Measurements from ENCODE around the gene PRRG3. TPM values are rescaled to one million over a fixed set of nuclear protein-coding genes. Genes with fewer than 3 reads are reported as not detected.

Gene PRRG3
- total RNA-seq, 5 donors from 2014 or later (not counting 1 experiment from before 2014, with no cell fraction given): not detected

- WGBS (ENCODE audit: insufficient coverage): 75% methylated on average over 2 of the region's 7 CpGs
- peaks cover 2 to 22% of the 10 kb centered on the region in 2 donors for H3K27me3 Mint-ChIP-seq
- ChIA-PET POLR2A (no interaction called here), CTCF (interaction anchor here in 1 of 2 donors (0.5 kb wide), 1 partner anchor 1964 kb away, joined by 4 read pairs; no protein-coding TSS in a partner anchor)
- H3K27me3 ChIP-seq (replicated peaks in 1 of 2; ENCODE audit: control insufficient read depth in 2 of 2, extremely low read depth in 1 of 2, insufficient read depth in 2 of 2, low read length in 1 of 2): no peaks in the 10 kb centered on the region
- no peaks in the 10 kb centered on the region for H3K36me3 Mint-ChIP-seq
- DNase-seq (no peak), ATAC-seq (replicated peaks in 1 of 4) (no peak)
- no peaks in the 10 kb centered on the region for H3K4me1 ChIP-seq (ENCODE audit: control insufficient read depth in 1 of 2, extremely low read depth in 1 of 2, insufficient read depth in 2 of 2, low read length in 2 of 2)
- H3K9me3 ChIP-seq: no peaks in the 10 kb centered on the region
- H3K9me3 Mint-ChIP-seq: no peaks in the 10 kb centered on the region
- H3K4me1 Mint-ChIP-seq: no peaks in the 10 kb centered on the region
- H3K27ac Mint-ChIP-seq: no peak overlapping the region
- no peak overlapping the region for H3K27ac ChIP-seq (ENCODE audit: low read length)
- H3K4me3 Mint-ChIP-seq: no peak overlapping the region
- no peak overlapping the region for H3K4me3 ChIP-seq (ENCODE audit: control insufficient read depth in 1 of 2, extremely low read depth in 1 of 2, low read length in 1 of 2)
- no peaks in the 10 kb centered on the region for H3K36me3 ChIP-seq (ENCODE audit: control insufficient read depth in 2 of 2, extremely low read depth in 1 of 2, insufficient read depth in 1 of 2, low read length in 1 of 2)
Measured at GRCh38 chrX:151702741-151703340, 7.6 kb downstream of the PRRG3 start.

- DNase-seq (no peak), ATAC-seq (replicated peaks in 1 of 4) (no peak)
- CTCF ChIA-PET: no interaction called here
- no CpG with 5 or more reads among the region's 7 CpGs for WGBS (ENCODE audit: insufficient coverage)
- Mint-ChIP-seq H3K27me3 (peaks cover 0 to 22% of the 10 kb centered on the region in 2 donors), H3K36me3 (no peaks in the 10 kb centered on the region), H3K4me1 (no peaks in the 10 kb centered on the region), H3K9me3 (no peaks in the 10 kb centered on the region), H3K27ac (no peak overlapping the region), H3K4me3 (no peak overlapping the region)
- H3K27me3 ChIP-seq (replicated peaks in 1 of 2; ENCODE audit: control insufficient read depth in 2 of 2, extremely low read depth in 1 of 2, insufficient read depth in 2 of 2, low read length in 1 of 2): no peaks in the 10 kb centered on the region
- POLR2A ChIA-PET: no interaction called here
- H3K4me3 ChIP-seq (ENCODE audit: control insufficient read depth in 1 of 2, extremely low read depth in 1 of 2, low read length in 1 of 2): no peak overlapping the region
- no peak overlapping the region for H3K27ac ChIP-seq (ENCODE audit: low read length)
- no peaks in the 10 kb centered on the region for H3K9me3 ChIP-seq
- H3K36me3 ChIP-seq (ENCODE audit: control insufficient read depth in 2 of 2, extremely low read depth in 1 of 2, insufficient read depth in 1 of 2, low read length in 1 of 2): no peaks in the 10 kb centered on the region
- H3K4me1 ChIP-seq (ENCODE audit: control insufficient read depth in 1 of 2, extremely low read depth in 1 of 2, insufficient read depth in 2 of 2, low read length in 2 of 2): no peaks in the 10 kb centered on the region
Measured at GRCh38 chrX:151703487-151703886, 8.2 kb downstream of the PRRG3 start.

- Mint-ChIP-seq H3K4me3 (no peak overlapping the region), H3K4me1 (no peaks in the 10 kb centered on the region), H3K36me3 (no peaks in the 10 kb centered on the region), H3K27ac (no peak overlapping the region), H3K9me3 (no peaks in the 10 kb centered on the region), H3K27me3 (peaks cover 0 to 22% of the 10 kb centered on the region in 2 donors)
- DNase-seq: no peak
- 80% methylated on average over 2 of the region's 13 CpGs for WGBS (ENCODE audit: insufficient coverage)
- CTCF ChIA-PET: no interaction called here
- no peak overlapping the region for H3K4me3 ChIP-seq (ENCODE audit: control insufficient read depth in 1 of 2, extremely low read depth in 1 of 2, low read length in 1 of 2)
- POLR2A ChIA-PET: no interaction called here
- no peaks in the 10 kb centered on the region for H3K4me1 ChIP-seq (ENCODE audit: control insufficient read depth in 1 of 2, extremely low read depth in 1 of 2, insufficient read depth in 2 of 2, low read length in 2 of 2)
- no peaks in the 10 kb centered on the region for H3K36me3 ChIP-seq (ENCODE audit: control insufficient read depth in 2 of 2, extremely low read depth in 1 of 2, insufficient read depth in 1 of 2, low read length in 1 of 2)
- H3K9me3 ChIP-seq: no peaks in the 10 kb centered on the region
- H3K27me3 ChIP-seq (replicated peaks in 1 of 2; ENCODE audit: control insufficient read depth in 2 of 2, extremely low read depth in 1 of 2, insufficient read depth in 2 of 2, low read length in 1 of 2): no peaks in the 10 kb centered on the region
- no peak overlapping the region for H3K27ac ChIP-seq (ENCODE audit: low read length)
- ATAC-seq (replicated peaks in 1 of 4): no peak
Measured at GRCh38 chrX:151704041-151704663, 8.9 kb downstream of the PRRG3 start.

- Mint-ChIP-seq H3K36me3 (no peaks in the 10 kb centered on the region), H3K4me1 (no peaks in the 10 kb centered on the region), H3K4me3 (no peak overlapping the region), H3K27me3 (peaks cover 0 to 18% of the 10 kb centered on the region in 2 donors), H3K27ac (no peak overlapping the region), H3K9me3 (no peaks in the 10 kb centered on the region)
- H3K36me3 ChIP-seq (ENCODE audit: control insufficient read depth in 2 of 2, extremely low read depth in 1 of 2, insufficient read depth in 1 of 2, low read length in 1 of 2): no peaks in the 10 kb centered on the region
- peaks cover 0 to under 1% of the 10 kb centered on the region in 2 experiments for H3K27me3 ChIP-seq (replicated peaks in 1 of 2; ENCODE audit: control insufficient read depth in 2 of 2, extremely low read depth in 1 of 2, insufficient read depth in 2 of 2, low read length in 1 of 2)
- ATAC-seq (replicated peaks in 1 of 4) (no peak), DNase-seq (no peak)
- CTCF ChIA-PET: no interaction called here
- no peaks in the 10 kb centered on the region for H3K4me1 ChIP-seq (ENCODE audit: control insufficient read depth in 1 of 2, extremely low read depth in 1 of 2, insufficient read depth in 2 of 2, low read length in 2 of 2)
- H3K4me3 ChIP-seq (ENCODE audit: control insufficient read depth in 1 of 2, extremely low read depth in 1 of 2, low read length in 1 of 2): no peak overlapping the region
- no peaks in the 10 kb centered on the region for H3K9me3 ChIP-seq
- POLR2A ChIA-PET: no interaction called here
- 79% methylated on average over 4 of the region's 7 CpGs for WGBS (ENCODE audit: insufficient coverage)
- H3K27ac ChIP-seq (ENCODE audit: low read length): no peak overlapping the region
Measured at GRCh38 chrX:151708821-151709220, 13.6 kb downstream of the PRRG3 start.

- Histone ChIP-seq H3K4me1 (ENCODE audit: control insufficient read depth in 1 of 2, extremely low read depth in 1 of 2, insufficient read depth in 2 of 2, low read length in 2 of 2) (no peaks in the 10 kb centered on the region), H3K27ac (ENCODE audit: low read length) (no peak overlapping the region), H3K9me3 (no peaks in the 10 kb centered on the region), H3K4me3 (ENCODE audit: control insufficient read depth in 1 of 2, extremely low read depth in 1 of 2, low read length in 1 of 2) (no peak overlapping the region), H3K27me3 (replicated peaks in 1 of 2; ENCODE audit: control insufficient read depth in 2 of 2, extremely low read depth in 1 of 2, insufficient read depth in 2 of 2, low read length in 1 of 2) (peaks cover 0 to 2% of the 10 kb centered on the region in 2 experiments), H3K36me3 (ENCODE audit: control insufficient read depth in 2 of 2, extremely low read depth in 1 of 2, insufficient read depth in 1 of 2, low read length in 1 of 2) (no peaks in the 10 kb centered on the region)
- Mint-ChIP-seq H3K4me3 (no peak overlapping the region), H3K27me3 (peaks cover 0 to 16% of the 10 kb centered on the region in 2 donors), H3K4me1 (no peaks in the 10 kb centered on the region), H3K36me3 (no peaks in the 10 kb centered on the region), H3K27ac (no peak overlapping the region), H3K9me3 (no peaks in the 10 kb centered on the region)
- POLR2A ChIA-PET: no interaction called here
- ATAC-seq (replicated peaks in 1 of 4) (no peak), DNase-seq (no peak)
- CTCF ChIA-PET: no interaction called here
- WGBS (ENCODE audit: insufficient coverage): no CpG with 5 or more reads among the region's 2 CpGs
Measured at GRCh38 chrX:151710457-151710856, 15.2 kb downstream of the PRRG3 start.

- CTCF ChIA-PET: no interaction called here
- Mint-ChIP-seq H3K27me3 (peaks cover 0 to 20% of the 10 kb centered on the region in 2 donors), H3K9me3 (no peaks in the 10 kb centered on the region)
Measured at GRCh38 chrX:151711154-151711553, 15.9 kb downstream of the PRRG3 start.

More at GRCh38 chrX:151711154-151711553, 15.9 kb downstream of the PRRG3 start:
- Mint-ChIP-seq H3K4me3 (no peak overlapping the region), H3K4me1 (no peaks in the 10 kb centered on the region), H3K36me3 (no peaks in the 10 kb centered on the region), H3K27ac (no peak overlapping the region)
- Histone ChIP-seq H3K4me1 (ENCODE audit: control insufficient read depth in 1 of 2, extremely low read depth in 1 of 2, insufficient read depth in 2 of 2, low read length in 2 of 2) (no peaks in the 10 kb centered on the region), H3K27ac (ENCODE audit: low read length) (no peak overlapping the region), H3K9me3 (no peaks in the 10 kb centered on the region), H3K4me3 (ENCODE audit: control insufficient read depth in 1 of 2, extremely low read depth in 1 of 2, low read length in 1 of 2) (no peak overlapping the region), H3K27me3 (replicated peaks in 1 of 2; ENCODE audit: control insufficient read depth in 2 of 2, extremely low read depth in 1 of 2, insufficient read depth in 2 of 2, low read length in 1 of 2) (peaks cover 0 to 2% of the 10 kb centered on the region in 2 experiments), H3K36me3 (ENCODE audit: control insufficient read depth in 2 of 2, extremely low read depth in 1 of 2, insufficient read depth in 1 of 2, low read length in 1 of 2) (no peaks in the 10 kb centered on the region)
- DNase-seq (no peak), ATAC-seq (replicated peaks in 1 of 4) (no peak)
- POLR2A ChIA-PET: no interaction called here
- 50% methylated on average over 1 of the region's 5 CpGs for WGBS (ENCODE audit: insufficient coverage)
